Raji (cell line): Measurements from ENCODE around the gene MCF2L2.
A peak's percentile ranks its signal among the peaks of the same experiment; 100 is the strongest.

ENCODE experiments used
- POLR2A ChIP-seq: IDR thresholded peaks from 2 replicates; pipeline ENCODE4 v1.6.1; 2011; ENCODE audit warnings: low read depth, low read length, control low read depth; ENCODE audit not compliant: insufficient read depth

Gene MCF2L2

GRCh38 chr3:183447206-183448001 is 19.0 kb upstream of the MCF2L2 start:
- peak; percentile 93 for TF ChIP-seq POLR2A

- TF ChIP-seq POLR2A, result no peak
Observed at GRCh38 chr3:183446838-183447205, 18.4 kb upstream of the MCF2L2 start.

GRCh38 chr3:183444748-183445147 is 16.3 kb upstream of the MCF2L2 start:
- TF ChIP-seq POLR2A, result no peak

DNA sequence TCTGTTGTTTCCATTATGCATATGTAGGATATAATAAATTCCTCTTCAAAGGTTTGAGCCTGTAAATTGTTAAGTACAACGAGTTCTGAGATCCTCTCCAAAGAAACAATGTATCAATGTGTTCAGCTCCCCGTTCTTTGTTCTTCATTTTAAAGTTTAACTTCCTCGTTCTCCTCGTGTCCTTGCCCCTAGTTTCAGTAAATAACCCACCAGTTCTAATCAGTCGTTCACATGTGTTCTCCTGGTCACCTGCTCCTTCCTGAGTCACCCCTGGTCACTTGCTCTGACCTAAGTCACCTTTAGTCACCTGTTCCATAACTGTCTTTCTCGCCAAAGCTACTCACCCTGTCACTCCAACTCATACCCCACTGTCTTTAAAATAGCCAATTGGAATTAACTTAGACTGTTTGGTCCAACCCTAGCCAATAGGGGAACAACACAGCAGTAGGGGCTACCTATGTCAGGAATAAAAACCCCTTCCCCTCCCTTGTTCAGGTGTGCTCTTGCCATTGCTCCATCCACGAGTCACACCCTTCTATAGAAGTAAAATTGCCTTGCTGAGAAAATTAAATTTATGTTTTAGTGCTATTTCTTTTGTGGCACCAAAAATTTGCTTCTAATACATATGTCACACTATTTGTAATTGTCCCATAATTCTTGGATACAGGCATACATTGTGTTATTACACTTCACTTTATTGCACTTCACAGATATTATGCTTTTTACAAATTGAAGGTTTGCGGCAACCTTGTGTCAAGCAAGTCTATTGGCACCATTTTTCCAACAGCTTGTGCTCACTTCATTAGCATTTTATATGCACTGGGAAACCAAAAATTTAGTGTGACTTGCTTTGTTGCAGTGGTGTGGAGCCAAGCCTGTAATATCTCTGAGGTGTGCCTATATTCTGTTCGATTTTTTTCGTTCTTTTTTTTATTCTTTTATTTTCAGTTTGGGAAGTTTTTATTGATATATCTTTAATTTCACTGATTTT is 15.3 kb upstream of the MCF2L2 start:
- TF ChIP-seq POLR2A, result no peak

- no peak for TF ChIP-seq POLR2A
Observed at GRCh38 chr3:183442994-183443393, 14.6 kb upstream of the MCF2L2 start.

GRCh38 chr3:183439515-183439914 is 11.1 kb upstream of the MCF2L2 start:
- TF ChIP-seq POLR2A, result no peak

DNA sequence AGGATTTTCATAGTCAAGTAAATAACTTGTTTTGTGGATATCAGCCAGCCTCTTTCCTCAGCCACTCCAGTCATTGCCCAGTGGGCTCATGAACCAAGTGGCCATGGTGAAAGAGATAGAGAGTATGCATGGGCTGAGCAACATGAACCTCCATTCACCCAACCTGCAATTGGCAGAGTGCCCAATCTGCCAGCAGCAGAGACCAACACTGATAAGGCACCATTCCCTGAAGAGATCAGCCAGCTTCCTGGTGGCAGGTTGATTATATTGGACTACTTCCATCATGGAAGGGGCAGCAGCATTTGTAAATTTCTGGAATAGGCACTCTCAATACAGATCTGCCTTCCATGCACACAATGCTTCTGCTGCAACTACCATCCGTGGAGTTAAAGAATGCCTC is 10.3 kb upstream of the MCF2L2 start:
- no peak for TF ChIP-seq POLR2A

DNA sequence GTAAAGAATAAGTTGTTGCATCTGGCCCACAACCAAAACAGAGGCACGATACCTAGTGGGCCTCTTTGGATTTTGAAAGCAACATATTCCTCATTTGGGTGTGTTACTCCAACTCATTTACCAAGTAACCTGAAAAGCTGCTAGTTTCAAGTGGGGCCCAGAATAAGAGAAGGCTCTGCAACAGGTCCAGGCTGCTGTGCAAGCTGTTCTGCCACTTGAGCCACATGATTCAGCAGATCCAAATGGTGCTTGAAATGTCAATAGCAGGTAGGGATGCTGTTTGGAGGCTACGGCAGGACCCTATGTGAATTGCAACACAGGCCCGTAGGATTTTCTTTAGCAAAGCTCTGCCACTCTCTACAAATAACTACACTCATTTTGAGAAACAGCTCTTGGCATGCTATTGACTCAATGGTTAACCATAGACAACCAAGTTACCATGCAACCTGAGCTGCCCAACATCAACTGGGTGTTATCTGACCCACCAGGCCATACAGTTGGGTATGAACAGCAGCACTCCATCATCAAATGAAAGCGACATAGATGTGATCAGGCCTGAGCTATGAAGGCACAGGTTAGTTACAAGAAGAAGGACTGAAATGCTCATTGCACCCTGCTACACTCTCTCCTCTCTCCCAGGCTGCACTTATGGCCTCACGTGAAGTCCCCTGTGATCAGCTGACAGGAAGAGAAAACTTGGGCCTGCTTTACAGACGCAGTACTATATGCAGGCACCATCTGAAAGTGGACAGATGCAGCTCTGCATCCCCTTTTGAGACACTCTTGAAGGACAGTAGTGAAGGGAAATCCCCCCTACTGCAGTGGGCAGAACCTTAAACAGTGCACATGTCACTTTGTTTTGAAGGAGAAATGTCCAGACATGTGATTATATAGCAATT is 9.5 kb upstream of the MCF2L2 start:
- TF ChIP-seq POLR2A, result no peak

- no peak for TF ChIP-seq POLR2A
Observed at GRCh38 chr3:183437061-183437460, 8.6 kb upstream of the MCF2L2 start.

GRCh38 chr3:183435661-183436060 is 7.2 kb upstream of the MCF2L2 start:
- TF ChIP-seq POLR2A, result no peak

DNA sequence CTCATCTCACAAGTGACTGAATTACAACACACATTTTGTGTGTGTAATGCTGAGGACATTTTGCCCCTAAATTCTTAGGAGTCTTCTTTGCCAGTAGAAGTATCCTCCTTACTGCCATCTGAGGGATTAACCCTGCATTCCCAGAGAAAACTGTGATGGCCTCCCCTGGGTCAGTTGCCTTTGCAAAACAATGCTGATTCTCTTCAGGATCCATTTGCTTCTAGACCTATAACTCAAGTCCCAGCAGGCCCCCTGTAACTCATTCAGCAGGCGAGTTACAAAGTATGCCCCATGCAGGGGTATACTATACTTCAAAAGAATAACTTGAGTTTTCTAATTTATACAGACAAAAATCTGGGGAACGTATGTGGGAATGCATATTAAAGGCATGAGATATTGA is 6.6 kb upstream of the MCF2L2 start:
- TF ChIP-seq POLR2A, result no peak

GRCh38 chr3:183434503-183434902 is 6.1 kb upstream of the MCF2L2 start:
- no peak for TF ChIP-seq POLR2A

DNA sequence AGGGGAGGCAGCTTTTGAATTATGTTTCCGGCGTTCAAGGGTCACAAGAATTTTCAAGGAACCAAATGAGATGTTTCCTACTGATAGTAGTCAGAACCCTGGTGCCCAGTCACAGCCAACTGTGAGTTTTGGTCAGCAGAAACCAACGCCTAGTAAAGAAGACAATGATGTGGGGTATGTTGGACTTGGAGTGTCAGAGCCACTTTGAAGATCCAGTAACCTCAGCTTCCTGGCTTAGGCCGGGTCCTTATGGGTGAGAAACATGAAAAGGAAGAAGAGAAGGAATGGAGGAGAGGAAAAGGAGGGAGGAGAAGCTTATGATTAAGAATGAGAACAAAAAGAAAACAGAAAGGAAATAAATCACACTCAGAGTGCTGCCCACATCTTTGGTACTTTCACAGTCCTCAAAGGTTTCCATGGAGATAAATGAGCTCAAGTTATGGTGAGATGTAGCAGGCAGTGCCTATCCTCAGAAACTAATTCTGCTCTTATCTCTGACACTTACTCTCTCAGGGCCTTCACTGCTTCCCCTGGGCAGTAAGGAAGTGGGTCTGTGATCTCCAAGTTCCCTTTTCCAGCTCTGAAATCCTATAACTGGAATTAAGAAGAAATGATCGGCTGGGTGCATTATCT is 2.0 kb upstream of the MCF2L2 start:
- no peak for TF ChIP-seq POLR2A

- no peak for TF ChIP-seq POLR2A
Observed at GRCh38 chr3:183427876-183428446, 458 bp downstream of the MCF2L2 start.
